Fibroblast of skin of back (primary cell): ENCODE data around the gene ABCG8.

Experiments used
- DNase-seq: peaks from one replicate; pipeline ENCODE4 v3.0.0-alpha.2; 2013

The ABCG8 gene

DNA sequence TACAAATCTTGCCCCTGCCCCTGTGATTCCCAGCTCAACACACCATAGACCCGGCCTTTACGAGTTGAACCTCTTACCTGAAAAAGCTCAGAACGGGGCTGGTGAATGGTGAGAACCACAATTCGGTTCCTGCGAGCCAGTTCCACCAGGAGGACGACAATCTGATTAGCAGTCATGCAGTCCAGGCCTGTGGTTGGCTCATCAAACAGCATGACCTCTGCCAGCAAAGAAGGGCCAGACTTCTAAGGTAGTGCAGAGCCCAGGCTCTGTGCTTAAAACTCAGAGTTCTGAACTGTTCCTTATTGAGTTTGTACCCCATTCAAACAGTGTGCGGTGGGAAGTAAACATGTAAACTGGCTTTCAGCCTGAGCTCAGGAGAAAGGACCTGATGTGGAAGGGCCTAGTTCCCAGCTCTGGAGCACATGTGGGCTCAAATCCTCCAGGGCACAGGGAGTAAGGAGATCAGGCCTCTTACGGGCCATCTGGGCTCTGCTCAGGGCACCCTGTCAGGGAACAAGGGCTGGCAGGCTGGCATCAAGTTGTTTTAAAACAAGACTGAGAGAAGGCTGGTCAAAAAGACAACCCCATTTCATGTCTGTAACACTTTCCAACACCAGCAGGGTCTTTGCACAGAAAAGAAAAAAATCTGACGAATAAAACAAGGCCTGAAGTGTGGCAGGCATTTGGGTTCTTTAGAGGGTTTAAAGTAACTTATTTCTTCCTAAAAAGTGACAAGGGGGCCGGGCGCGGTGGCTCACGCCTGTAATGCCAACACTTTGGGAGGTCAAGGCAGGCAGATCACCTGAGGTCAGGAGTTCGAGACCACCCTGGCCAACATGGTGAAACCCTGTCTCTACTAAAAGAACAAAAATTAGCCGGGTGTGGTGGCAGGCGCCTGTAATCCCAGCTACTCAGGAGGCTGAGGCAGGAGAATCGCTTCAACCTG, 12.2 kb upstream of the ABCG8 start:
- DNase-seq: no peak

DNA sequence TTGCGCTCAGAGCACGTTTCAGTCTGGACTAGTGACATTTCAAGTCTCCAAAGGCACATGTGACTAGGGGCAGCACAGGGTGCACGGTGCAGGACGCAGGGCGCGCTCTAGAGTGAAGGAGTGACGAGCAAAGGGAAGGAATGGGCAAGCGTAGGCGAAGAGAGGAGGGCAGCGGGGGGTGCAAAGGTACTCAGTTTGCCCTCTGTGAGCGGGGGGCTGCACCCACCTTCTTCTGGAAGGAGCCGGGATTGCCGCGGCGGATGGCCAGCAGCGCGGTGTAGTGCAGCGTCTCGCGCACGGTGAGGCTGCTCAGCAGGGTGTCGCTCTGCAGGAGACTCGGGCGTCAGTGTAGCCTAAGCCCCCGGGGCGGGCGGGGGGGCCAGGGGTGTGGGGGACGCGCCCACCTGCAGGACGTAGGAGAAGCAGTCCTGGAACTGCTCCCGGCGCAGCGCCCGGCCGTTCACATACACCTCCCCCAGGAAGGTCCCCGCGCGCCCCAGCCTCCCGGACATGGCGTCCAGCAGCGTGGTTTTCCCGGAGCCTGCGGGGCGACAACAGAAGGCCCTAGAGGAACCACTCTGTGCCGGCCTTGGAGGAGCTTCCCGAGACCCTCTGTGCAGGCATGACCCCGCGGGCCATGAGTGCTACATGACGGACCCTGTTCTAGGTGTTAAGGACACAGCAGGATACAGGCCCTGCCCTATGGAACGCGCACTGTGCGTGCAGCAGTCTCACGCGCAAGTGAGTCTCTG, 7.1 kb upstream of the ABCG8 start:
- DNase-seq: no peak

DNA sequence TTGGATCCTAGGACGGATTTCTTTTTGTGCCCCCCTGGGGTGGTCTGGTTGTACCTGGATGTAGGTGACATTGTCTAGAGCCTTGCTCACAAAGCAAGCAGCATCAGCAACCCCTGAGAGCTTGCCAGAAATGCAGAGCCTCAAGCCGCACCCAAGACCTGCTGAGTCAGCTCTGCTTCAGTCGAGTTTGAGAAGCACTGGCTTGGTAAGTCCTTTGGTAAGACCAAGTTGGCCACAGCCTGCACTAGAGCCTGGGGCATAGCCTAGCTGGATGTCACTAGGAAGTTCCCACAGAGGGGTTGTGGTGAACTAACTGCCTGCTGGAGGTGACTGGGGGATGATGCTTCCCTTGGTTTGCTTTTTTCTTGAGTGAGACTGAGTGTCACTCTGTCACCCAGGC, 6.3 kb upstream of the ABCG8 start:
- DNase-seq: no peak

DNA sequence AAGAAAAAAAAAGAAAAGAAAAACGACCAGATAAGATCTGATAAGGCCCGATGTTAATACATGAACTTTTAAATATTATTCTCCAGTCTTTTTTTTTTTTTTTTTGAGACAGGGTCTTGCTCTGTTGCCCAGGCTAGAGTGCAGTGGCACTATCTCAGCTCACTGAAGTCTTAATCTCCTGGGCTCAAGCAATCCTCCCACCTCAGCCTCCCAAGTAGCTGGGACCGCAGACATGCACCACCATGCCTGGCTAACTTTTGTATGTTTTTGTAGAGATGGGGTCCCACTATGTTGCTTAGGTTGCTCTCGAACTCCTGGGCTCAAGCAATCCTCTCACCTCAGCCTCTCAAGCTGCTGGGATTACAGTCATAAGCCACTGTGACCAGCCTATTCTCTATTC, 1.7 kb upstream of the ABCG8 start:
- no peak for DNase-seq

DNA sequence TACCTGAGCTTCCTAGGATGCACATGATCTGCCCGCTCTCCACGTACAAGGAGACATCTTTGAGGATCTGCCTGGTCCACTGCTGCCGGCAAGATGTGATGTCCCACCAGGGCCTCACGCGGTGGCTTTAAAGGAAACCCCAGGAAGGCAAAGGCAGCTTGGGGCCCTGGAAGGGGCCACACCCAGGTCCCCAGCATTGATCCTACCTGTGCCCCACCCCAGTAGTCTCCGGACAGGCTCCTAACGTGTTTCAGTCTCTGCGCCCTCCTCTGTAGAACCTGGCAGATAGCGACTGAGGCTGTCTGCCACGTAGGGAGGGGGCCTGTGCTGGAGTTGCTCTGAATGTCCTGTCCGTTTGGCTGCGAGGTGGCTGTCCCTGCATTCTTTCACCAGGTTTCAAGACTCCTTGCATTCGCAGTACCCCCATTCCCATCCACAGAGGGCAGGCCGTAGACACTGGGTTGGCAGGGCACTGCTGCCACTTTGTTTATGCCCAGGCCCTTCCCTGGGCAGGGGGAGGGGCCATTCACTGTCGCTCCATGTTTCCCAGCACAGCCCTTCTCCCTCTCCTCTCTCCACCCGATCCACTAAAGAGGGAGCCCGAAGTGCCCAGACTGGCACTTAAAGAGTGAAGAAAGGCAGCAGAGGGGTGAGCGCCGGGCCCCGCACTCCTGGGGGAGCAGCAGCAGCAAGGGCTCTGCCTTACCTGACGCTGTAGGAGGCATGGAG, 776 bp upstream of the ABCG8 start:
- DNase-seq: no peak

DNA sequence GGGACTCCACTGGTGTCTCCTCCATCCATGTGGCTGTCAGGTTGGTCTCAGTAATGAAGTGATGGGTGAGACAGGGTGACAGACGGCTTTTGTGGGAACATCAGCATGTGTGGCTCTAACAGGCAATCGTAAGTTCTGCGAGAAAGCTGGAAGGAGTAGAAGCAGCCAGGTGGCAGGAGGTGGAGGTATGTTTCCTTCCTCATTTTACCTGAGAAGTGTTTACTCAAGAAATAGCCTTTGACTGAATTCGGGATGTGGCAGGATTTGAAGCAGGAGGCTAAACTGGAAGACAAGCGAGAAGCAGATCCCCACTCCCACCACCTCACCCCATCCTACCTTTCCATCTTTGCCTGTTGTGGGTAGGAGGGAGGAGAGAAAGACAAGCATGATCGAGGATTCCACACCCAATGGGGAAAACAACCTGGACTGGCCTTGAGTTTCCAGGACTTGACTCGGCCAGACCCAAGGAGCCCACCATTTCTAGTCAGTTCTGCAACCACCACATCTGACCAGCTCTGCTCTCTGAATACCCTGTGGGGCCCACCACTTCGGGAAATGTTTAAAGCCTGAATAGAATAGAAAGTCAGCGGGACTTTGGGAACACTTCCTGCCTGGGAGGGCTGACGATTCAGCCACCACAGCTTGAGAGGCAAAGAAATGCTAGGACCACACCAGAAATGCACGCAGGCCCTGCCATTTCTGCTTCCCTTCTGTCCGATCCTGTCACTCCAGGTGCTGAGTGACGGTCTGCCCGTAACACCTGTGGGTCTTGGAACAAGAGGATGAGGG, 1.2 kb downstream of the ABCG8 start:
- DNase-seq: no peak

DNA sequence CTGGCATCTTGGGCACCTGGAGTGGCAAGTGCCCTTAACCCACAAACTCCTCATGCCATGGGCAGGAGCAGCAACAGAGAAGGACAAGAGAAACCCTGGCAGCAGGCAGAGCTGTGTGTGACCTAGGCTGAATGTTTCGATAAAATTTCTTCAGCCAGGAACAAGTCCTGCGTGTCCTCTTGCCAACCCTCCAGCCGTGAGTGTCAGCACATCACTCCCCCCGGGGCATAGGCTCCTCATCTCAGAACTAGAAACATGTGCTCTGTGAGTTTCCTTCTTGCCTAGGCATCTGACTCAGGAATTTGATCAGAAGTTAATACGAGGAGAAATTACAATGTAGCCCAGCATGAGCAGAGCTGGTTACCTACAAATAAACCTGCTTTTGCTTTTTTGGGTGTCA, 2.2 kb downstream of the ABCG8 start:
- no peak for DNase-seq

DNA sequence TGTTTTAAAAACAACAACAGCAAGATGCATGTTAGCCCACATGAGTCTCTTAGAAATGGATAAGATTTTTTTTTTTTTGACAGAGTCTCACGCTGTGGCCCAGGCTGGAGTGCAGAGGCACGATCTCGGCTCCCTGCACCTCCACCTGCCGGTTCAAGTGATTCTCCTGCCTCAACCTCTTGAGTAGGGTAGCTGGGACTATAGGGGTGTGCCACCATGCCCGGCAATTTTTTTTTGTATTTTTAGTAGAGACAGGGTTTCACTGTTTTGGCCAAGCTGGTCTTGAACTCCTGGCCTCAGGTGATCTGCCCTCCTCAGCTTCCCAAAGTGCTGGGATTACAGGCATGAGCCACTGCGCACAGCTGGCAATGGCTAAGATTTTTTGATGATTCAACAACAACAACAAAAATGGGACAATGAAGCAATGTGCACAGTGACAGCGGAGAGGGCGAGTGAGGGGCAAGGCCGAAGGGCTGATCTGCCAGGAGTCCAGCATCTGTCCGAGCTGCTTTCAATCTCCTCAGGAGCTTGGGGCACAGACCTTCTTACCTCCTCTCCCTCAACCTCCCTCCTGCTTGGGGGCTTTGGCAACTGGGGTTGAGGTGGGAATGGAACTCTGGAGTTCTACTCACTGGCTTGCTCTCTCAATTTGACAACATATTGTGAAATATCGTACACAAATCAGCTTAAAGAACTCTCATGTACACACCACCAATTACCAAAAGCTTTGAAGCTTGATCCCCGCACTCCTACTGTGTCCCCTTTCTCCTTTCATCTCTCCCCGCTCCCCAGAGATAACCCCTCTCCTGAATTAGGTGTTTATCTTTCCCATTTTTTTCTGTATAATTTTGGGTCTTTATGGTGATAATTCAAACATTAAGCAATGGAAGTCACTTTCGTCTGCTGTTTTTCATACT, 3.4 kb downstream of the ABCG8 start:
- DNase-seq: no peak

DNA sequence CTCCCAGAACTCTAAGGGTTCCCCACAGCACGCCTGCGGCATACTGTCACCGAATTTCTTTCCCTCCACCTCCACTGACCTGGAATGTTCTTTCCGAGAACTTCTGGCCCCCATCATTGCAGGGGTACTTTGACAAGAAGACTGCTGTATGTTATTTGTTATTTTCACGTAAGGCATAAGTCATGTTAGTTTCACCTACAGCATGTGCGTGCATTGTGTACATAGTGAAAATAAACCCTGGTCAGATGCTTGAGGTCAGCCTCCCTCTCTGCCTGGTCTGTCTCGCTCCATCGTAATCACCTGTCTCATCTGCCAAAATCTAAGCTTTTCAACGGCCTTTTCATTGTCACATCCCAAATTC, 4.1 kb downstream of the ABCG8 start:
- no peak for DNase-seq

DNA sequence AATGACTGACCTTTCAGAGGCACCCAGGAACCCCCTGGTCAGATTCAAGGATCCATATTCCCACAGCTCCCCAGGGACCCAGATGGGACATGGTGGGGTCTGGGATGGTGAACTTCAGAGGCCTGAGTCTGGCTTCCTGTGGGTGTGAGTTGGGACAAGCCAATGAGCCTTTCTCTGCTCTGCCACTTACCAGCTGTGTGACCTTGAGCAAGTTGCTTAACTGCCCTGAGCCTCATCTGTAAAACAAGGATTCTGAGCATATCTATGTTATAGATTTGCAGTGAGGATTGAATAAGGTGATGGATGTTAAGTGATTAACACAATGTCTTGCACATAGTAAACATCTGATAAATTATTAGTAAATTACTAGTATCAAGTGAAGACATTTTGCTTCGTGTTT, 6.4 kb downstream of the ABCG8 start:
- DNase-seq: no peak

DNA sequence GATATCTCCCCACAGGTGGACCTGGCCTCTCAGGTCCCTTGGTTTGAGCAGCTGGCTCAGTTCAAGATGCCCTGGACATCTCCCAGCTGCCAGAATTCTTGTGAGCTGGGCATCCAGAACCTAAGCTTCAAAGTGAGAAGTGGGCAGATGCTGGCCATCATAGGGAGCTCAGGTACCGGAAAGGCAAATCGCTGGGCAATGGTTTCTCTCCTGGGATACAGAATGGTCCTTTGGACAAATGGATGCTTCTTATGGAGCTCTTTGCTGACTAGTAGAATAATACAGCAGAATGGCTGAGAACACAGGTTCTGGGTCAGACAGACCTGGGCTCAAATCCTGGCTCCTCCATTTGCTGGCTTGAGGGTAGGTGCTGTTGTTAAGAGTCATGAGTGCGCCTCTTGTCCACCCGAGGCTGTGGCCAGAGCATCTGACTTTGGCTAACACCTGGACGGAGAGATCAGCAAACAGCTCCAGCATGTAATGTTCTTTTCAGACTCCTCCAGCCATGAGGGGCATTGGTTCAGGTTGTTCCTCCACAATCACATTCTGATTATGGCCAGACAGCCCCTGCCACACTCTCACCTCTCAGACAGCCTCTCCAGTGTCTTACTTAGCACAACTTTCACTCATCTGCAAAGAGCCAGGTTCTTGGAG, 7.5 kb downstream of the ABCG8 start:
- no peak for DNase-seq

DNA sequence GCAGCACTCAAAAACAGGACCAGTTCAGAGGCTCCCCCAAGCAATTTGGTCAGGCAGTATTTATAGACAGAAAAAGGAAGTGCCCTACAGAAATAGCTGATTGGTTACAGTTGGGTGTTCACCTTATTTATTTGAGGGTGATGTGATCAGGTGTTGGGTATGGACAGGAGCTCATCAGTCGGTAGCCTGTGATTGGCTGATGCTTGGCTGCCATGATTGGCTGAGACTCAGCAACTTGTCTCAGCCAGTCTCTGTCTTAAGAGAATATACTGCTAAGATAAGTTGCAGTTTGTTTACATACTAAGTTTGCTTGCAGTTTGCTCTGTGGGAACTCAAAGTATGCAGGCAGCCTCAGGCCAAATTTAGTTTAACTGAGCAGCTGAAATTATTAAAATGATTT, 9.4 kb downstream of the ABCG8 start:
- no peak for DNase-seq

DNA sequence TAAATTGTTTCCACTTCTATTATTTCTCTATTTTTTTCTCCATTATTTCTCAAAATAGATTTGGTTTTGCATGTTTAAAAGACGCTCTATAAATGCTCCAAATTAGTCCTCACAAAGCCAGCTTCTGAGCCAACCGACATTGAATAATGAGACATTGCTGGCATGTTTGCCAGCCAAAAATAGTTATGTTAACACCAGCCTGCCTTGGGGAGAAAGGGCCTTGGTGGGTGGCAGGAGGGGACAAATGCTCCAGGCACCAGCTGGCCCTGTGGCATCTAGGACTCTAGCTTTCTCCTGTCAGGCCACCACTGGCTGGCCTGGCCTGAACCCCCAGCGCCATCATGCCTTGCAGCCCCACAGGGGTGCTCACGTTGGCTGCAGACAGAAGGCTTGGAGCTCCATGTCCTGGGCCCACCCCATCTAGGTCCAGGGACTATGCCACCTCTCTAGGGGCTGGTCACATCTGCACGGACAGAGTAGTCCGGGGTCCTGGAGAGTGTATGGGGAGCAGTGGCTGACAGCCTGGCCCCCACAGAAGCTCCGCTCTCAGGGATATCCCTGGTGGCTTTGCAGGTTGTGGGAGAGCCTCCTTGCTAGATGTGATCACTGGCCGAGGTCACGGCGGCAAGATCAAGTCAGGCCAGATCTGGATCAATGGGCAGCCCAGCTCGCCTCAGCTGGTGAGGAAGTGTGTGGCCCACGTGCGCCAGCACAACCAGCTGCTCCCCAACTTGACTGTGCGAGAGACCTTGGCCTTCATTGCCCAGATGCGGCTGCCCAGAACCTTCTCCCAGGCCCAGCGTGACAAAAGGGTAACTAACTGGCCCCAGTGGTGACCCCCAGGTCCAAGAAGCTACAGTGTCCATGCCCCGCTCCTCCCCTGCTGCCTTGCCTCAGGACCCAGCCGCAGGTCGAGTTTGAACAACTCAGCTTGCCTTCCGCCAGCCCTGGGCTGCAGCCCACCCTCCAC, 12.5 kb downstream of the ABCG8 start:
- no peak for DNase-seq

DNA sequence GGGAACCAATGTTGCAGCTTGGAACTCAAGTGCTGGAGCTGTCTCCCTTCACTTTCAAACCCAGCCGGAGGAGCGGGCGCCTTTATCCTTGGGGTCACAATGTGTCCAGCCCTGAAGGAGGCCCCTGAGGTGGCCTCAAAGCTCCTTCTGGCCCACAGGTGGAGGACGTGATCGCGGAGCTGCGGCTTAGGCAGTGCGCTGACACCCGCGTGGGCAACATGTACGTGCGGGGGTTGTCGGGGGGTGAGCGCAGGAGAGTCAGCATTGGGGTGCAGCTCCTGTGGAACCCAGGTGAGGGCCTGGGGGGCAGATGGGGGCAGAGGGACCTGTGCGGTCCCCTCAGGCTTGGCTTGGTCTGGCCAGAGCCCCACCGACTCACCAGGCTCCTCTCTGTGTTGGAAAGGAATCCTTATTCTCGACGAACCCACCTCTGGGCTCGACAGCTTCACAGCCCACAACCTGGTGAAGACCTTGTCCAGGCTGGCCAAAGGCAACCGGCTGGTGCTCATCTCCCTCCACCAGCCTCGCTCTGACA, 13.5 kb downstream of the ABCG8 start:
- DNase-seq: no peak

DNA sequence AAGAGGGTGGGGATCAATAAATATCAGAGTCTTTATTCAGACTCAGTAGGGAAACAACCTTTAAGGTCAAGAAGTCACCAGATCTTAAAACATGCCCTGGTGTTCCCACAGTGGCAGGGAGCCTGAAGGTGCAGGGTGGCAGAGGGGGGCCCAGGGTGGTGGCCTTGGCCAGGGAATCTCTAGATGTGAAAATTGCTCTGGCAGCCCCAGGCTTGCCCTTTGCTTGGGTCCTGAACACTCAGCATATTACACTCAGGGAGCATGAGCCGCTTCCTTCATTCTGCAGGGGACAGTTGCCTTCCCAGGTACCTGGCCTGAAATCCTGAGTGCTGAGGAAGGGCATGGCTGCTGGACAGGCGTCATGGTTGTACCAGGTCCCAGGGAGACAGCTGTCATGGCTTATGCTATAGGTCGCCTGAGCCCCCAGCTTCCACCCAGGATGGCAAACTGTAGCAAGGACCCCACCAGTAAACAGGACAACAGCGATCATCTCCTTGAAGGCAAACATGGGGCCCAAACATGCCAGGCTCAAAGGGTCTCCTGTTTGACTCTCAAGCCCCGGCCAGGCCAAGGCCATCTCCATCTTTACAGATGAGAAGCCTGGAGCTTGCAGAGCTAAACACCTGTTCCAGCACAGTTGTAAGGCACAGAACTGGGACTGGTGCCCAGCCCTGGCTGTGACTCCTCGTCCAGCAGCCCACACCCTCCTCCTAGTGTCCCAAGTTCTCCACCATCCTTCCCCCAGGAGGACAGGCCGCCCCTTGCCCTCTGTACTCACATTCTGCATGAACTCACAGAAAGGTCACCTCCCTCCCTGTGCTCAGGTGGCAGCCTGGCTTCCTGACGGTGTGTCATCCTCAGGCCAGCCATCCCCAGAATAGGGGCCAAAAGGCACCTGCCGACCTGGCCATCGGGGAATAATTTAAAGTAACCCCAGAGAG, 14.6 kb downstream of the ABCG8 start:
- DNase-seq: no peak

DNA sequence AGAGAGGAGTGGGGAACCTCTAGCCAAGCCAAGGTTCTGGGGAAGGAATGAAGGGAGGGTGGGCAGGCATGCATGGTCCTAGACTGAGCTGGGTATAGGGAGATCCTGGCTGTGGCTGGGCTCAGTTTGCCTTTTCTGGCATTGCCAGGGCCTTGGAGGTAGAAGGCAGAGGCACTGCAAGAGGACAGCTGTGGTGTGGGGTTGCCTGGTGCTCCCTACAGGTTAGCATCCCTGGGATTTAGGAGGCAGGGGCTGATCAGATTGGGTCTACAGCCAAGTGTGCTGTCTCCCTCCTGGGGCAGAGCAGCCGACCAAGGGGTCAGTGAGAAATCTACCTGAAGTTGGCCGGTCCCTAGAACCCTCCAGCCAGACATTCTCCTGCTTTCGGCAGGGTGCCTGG, 15.9 kb downstream of the ABCG8 start:
- DNase-seq: no peak

DNA sequence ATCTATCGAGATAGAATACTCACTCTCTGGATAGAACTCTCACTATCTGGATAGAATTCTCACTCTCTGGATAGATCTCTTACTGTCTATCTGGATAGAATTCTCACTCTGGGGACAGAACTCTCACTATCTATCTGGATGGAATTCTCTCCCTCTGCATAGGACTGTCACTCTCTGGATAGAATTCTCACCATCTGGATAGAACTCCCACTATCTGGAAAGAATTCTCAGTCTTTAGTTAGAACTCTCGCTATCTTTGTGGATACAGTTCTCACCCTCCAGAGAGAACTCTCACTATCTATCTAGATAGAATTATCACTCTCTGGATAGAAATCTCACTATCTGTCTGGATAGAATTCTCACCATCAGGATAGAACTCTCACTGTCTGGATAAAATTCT, 16.5 kb downstream of the ABCG8 start:
- no peak for DNase-seq

DNA sequence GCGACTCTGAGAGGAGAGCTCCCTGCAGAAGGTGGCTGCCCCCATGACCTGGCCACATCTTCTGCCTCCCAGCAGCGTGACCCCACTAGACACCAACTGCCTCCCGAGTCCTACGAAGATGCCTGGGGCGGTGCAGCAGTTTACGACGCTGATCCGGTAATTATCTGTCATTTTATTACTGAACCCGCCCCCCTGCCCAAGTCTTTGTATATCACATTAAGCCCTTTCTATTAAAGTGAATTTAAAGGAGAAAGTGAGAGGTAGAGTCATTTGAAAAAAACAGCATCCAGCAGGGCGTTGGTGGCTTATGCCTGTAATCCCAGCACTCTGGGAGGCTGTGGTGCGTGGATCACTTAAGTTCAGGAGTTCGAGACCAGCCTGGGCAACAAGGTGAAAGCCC, 33.4 kb downstream of the ABCG8 start:
- no peak for DNase-seq
